Stimulated activated CD4-positive, alpha-beta T cell treated with anti-CD3 and anti-CD28 coated beads, Interleukin-2, amount 100 ng/mL, for 4 hours (primary cell): ENCODE measurements around the gene WNT4.

Experiments used
- DNase-seq: peaks from one replicate; pipeline ENCODE4 v3.0.0-alpha.2; 2020; ENCODE audit warnings: low read depth

The WNT4 gene

GRCh38 chr1:22074803-22075202 is 68.1 kb downstream of the WNT4 start:
- DNase-seq, result no peak

- DNase-seq, result no peak
Observed at GRCh38 chr1:22071511-22071910, 71.4 kb downstream of the WNT4 start.
